NT2/D1 (cell line): ENCODE measurements around the gene SEPTIN12.

ENCODE experiments used
- SUZ12 ChIP-seq: IDR thresholded peaks from 2 replicates; pipeline ENCODE4 v1.6.1; 2011; ENCODE audit not compliant: insufficient read length, insufficient read depth; ENCODE audit errors: extremely low read depth
- YY1 ChIP-seq: IDR thresholded peaks from 2 replicates; pipeline ENCODE4 v1.6.1; 2011; ENCODE audit not compliant: insufficient read length, insufficient read depth
- ZNF274 ChIP-seq: IDR thresholded peaks from 2 replicates; pipeline ENCODE4 v1.6.1; 2011; ENCODE audit warnings: mild to moderate bottlenecking, low read depth, low read length

- TF ChIP-seq SUZ12 (no peak), YY1 (no peak), ZNF274 (no peak)
Observed at GRCh38 chr16:4795828-4796572, 7.9 kb upstream of the SEPTIN12 start.
